HepG2 (cell line): ENCODE measurements around the gene NPB. TPM values are rescaled to one million over a fixed set of nuclear protein-coding genes. Genes with fewer than 3 reads are reported as not detected.

Experiments
- AKAP8 ChIP-seq: sonication (generic); formaldehyde crosslinking; IDR thresholded peaks from 2 replicates; pipeline ENCODE4 v1.5.1; 2020; ENCODE audit warnings: mild to moderate bottlenecking, missing genetic modification reagents
- DNMT1 ChIP-seq: sonication (generic); formaldehyde crosslinking; IDR thresholded peaks from 2 replicates; pipeline ENCODE4 v1.5.1; 2020; ENCODE audit warnings: mild to moderate bottlenecking, missing genetic modification reagents
- EEA1 ChIP-seq: sonication (generic); formaldehyde crosslinking; IDR thresholded peaks from 2 replicates; pipeline ENCODE4 v1.5.1; 2020; ENCODE audit warnings: mild to moderate bottlenecking, missing genetic modification reagents, borderline replicate concordance
- GABPB1 ChIP-seq: IDR thresholded peaks from 2 replicates; pipeline ENCODE4 v1.6.1; 2016; ENCODE audit warnings: mild to moderate bottlenecking, missing genetic modification reagents, moderate library complexity, missing compliant biosample characterization
- GLI4 ChIP-seq: sonication (generic); formaldehyde crosslinking; IDR thresholded peaks from 2 replicates; pipeline ENCODE4 v1.5.1; 2020; ENCODE audit warnings: missing genetic modification reagents, mild to moderate bottlenecking, moderate library complexity, borderline replicate concordance
- GRHL1 ChIP-seq: sonication (generic); formaldehyde crosslinking; conservative IDR thresholded peaks from 2 replicates; pipeline ENCODE4 v1.8.0; 2022; ENCODE audit warnings: missing genetic modification reagents
- HIVEP1 ChIP-seq: sonication (generic); formaldehyde crosslinking; IDR thresholded peaks from 2 replicates; pipeline ENCODE4 v1.4.0; 2020; ENCODE audit warnings: mild to moderate bottlenecking, missing genetic modification reagents
- IKZF5 ChIP-seq: IDR thresholded peaks from 2 replicates; pipeline ENCODE4 v1.6.1; 2018; ENCODE audit warnings: missing genetic modification reagents, mild to moderate bottlenecking, missing compliant biosample characterization
- IRF2 ChIP-seq: IDR thresholded peaks from 2 replicates; pipeline ENCODE4 v1.6.1; 2018; ENCODE audit warnings: missing genetic modification reagents, missing compliant biosample characterization
- KLF6 ChIP-seq: IDR thresholded peaks from 2 replicates; pipeline ENCODE4 v1.8.0; 2016; ENCODE audit warnings: missing biosample characterization, missing genetic modification reagents
- LCORL ChIP-seq, 2 experiments: fragments of 450-650 bp in 1 of 2; sonication (generic) in 1 of 2; formaldehyde crosslinking in 1 of 2; IDR thresholded peaks; 2 replicates each; pipeline versions ENCODE4 v1.5.0 to v1.6.1; 2017 to 2020; ENCODE audit warnings: antibody characterized with exemption in 1 of 2, missing genetic modification reagents in 1 of 2
- NFATC3 ChIP-seq: sonication (generic); formaldehyde crosslinking; IDR thresholded peaks from 2 replicates; pipeline ENCODE4 v1.5.1; 2020; ENCODE audit warnings: mild to moderate bottlenecking, missing genetic modification reagents
- SIX1 ChIP-seq: sonication (generic); formaldehyde crosslinking; IDR thresholded peaks from 2 replicates; pipeline ENCODE4 v1.4.0; 2020; ENCODE audit warnings: missing genetic modification reagents, borderline replicate concordance
- SIX4 ChIP-seq: sonication (generic); formaldehyde crosslinking; IDR thresholded peaks from 2 replicates; pipeline ENCODE4 v1.4.0; 2020; ENCODE audit warnings: missing genetic modification reagents
- SMC3 ChIP-seq: IDR thresholded peaks from 2 replicates; pipeline ENCODE4 v1.6.1; 2011; ENCODE audit warnings: low read length, improper control_type of control experiment
- ZFAT ChIP-seq: sonication (generic); formaldehyde crosslinking; conservative IDR thresholded peaks from 2 replicates; pipeline ENCODE4 v1.8.1; 2023; ENCODE audit warnings: missing genetic modification reagents, inconsistent platforms
- ZNF563 ChIP-seq: sonication (generic); formaldehyde crosslinking; IDR thresholded peaks from 2 replicates; pipeline ENCODE4 v1.8.0; 2022; ENCODE audit warnings: mild to moderate bottlenecking, moderate library complexity, missing genetic modification reagents
- ZNF572 ChIP-seq: sonication (generic); formaldehyde crosslinking; IDR thresholded peaks from 2 replicates; pipeline ENCODE4 v1.5.1; 2020; ENCODE audit warnings: mild to moderate bottlenecking, missing genetic modification reagents
- ZNF781 ChIP-seq: sonication (generic); formaldehyde crosslinking; IDR thresholded peaks from 2 replicates; pipeline ENCODE4 v1.5.1; 2020; ENCODE audit warnings: borderline replicate concordance, mild to moderate bottlenecking, missing genetic modification reagents; ENCODE audit errors: not compliant biosample characterization
- ZNF790 ChIP-seq: sonication (generic); formaldehyde crosslinking; IDR thresholded peaks from 2 replicates; pipeline ENCODE4 v1.8.0; 2022; ENCODE audit warnings: missing genetic modification reagents, mild to moderate bottlenecking, borderline replicate concordance
- ZNF800 ChIP-seq: sonication (generic); formaldehyde crosslinking; IDR thresholded peaks from 2 replicates; pipeline ENCODE4 v1.4.0; 2020; ENCODE audit warnings: missing genetic modification reagents
- ZNF841 ChIP-seq: sonication (generic); formaldehyde crosslinking; IDR thresholded peaks from 2 replicates; pipeline ENCODE4 v1.8.1; 2023; ENCODE audit warnings: missing genetic modification reagents, borderline replicate concordance
- ZNF891 ChIP-seq: sonication (generic); formaldehyde crosslinking; IDR thresholded peaks from 2 replicates; pipeline ENCODE4 v1.5.0; 2020; ENCODE audit warnings: mild to moderate bottlenecking, missing genetic modification reagents
- polyA plus RNA-seq, 8 experiments: library from polyadenylated mRNA; depleted of rRNA in 3 of 8; stranded (reverse) in 7 of 8; unstranded in 1 of 8; fragments of >200 nt; fragmentation: Illumina TruSeq in 4 of 8; extraction: Trizol in 4 of 8; gene quantifications; 2 replicates each; pipeline versions ENCODE4 v1.2.1 to v1.2.3, GENCODE V29; 2011 to 2016; ENCODE audit warnings: low read depth in 4 of 8, missing spikeins in 1 of 8, mixed read lengths in 1 of 8; ENCODE audit not compliant: insufficient read depth in 1 of 8
- total RNA-seq, 5 experiments: library from RNA; depleted of rRNA; stranded (reverse); fragments of >200 nt; fragmentation: Illumina TruSeq; extraction: Trizol; gene quantifications; 2 replicates each; pipeline ENCODE4 v1.2.3, GENCODE V29; 2016; ENCODE audit warnings: low read depth in 1 of 5

Gene NPB
- total and polyA plus RNA-seq, 2 of the 13 experiments (the other 11 are each of a cell fraction or from before 2014, with no cell fraction given), result 0.11 to 0.93 TPM

- TF ChIP-seq HIVEP1 (CRISPR knock-in tag) (no peak; the same call in none of the 2 replicates), IKZF5 (CRISPR knock-in tag) (no peak), IRF2 (CRISPR knock-in tag) (no peak), ZNF790 (CRISPR knock-in tag) (no peak), ZNF841 (CRISPR knock-in tag) (no peak), ZFAT (CRISPR knock-in tag) (no peak), ZNF781 (CRISPR knock-in tag) (no peak), AKAP8 (CRISPR knock-in tag) (peak; percentile 97), ZNF572 (CRISPR knock-in tag) (peak; percentile 75), SIX4 (no peak), DNMT1 (CRISPR knock-in tag) (peak; percentile 94), GRHL1 (CRISPR knock-in tag) (no peak), GLI4 (CRISPR knock-in tag) (no peak), NFATC3 (CRISPR knock-in tag) (0 out of 2 replicates have a peak, but pooled peaks have one; percentile 43), EEA1 (CRISPR knock-in tag) (no peak), GABPB1 (peak; percentile 59; the same call in 1 of the 2 replicates), ZNF563 (CRISPR knock-in tag) (0 out of 2 replicates have a peak, but pooled peaks have one; percentile 63), SMC3 (no peak), SIX1 (CRISPR knock-in tag) (no peak), ZNF891 (no peak), LCORL (IDR thresholded peaks at IDR 0.05) (no peak), LCORL (CRISPR knock-in tag; IDR thresholded peaks at IDR 0.05) (peak; percentile 69; the same call in 1 of the 2 replicates), KLF6 (CRISPR knock-in tag) (0 out of 2 replicates have a peak, but pooled peaks have one; percentile 44), ZNF800 (CRISPR knock-in tag) (peak; percentile 51; the same call in 1 of the 2 replicates)
Measured at GRCh38 chr17:81902653-81903414, 796 bp downstream of the NPB start (continued).
